Neutrophil (primary cell): ENCODE data around the gene ZNF641.

ENCODE experiments used
- H3K27ac ChIP-seq: fragments of 200-600 bp; sonication (generic); 2 replicates; pipeline ENCODE4 v1.5.1; 2016; ENCODE audit warnings: mild to moderate bottlenecking, moderate library complexity
- H3K27me3 ChIP-seq: fragments of 200-600 bp; sonication (generic); 2 replicates; pipeline ENCODE4 v1.6.0; 2016; ENCODE audit warnings: mild to moderate bottlenecking
- H3K36me3 ChIP-seq: fragments of 200-600 bp; sonication (generic); 2 replicates; pipeline ENCODE4 v1.5.1; 2017
- H3K4me1 ChIP-seq, 2 experiments: fragments of 200-600 bp in 1 of 2; sonication (generic) in 1 of 2; 1 replicate in 1 of 2; 2 replicates in 1 of 2; pipeline versions ENCODE4 v1.5.1 to v1.6.1; 2013 to 2016; ENCODE audit warnings: low read depth in 1 of 2, low read length in 1 of 2, mild to moderate bottlenecking in 1 of 2, moderate library complexity in 1 of 2; ENCODE audit not compliant: control insufficient read depth in 1 of 2, insufficient read depth in 1 of 2
- H3K4me3 ChIP-seq, 2 experiments: fragments of 200-600 bp in 1 of 2; sonication (generic) in 1 of 2; 1 replicate in 1 of 2; 2 replicates in 1 of 2; pipeline ENCODE4 v1.5.1; 2013 to 2016; ENCODE audit warnings: low read depth in 1 of 2, low read length in 1 of 2, mild to moderate bottlenecking in 1 of 2, moderate library complexity in 1 of 2
- H3K9me3 ChIP-seq: fragments of 200-600 bp; sonication (generic); 2 replicates; pipeline ENCODE4 v1.5.1; 2016
- CTCF ChIP-seq: fragments of 200-600 bp; sonication (generic); IDR thresholded peaks from 2 replicates; pipeline ENCODE4 v1.5.1; 2016; ENCODE audit warnings: antibody characterized with exemption

Gene ZNF641

DNA sequence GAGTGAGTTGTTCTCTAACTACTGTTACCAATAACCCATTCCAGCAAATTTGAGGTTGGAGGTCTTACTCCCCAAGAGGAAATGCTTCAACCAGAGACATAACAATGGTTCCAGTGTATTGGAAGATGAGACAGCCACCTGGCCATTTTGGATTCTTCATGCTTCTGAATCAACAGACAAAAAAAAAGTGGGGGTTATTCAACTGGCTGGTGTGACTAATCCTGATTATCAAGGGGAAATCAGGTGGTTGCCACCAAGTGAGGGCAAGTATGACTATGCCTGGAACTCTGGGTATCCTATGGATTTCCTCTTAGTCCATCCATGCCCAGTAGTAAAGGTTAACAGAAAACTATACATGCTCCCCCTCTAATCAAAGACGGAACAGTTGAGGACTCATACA, 29.9 kb upstream of the ZNF641 start:
- no peaks in the 10 kb centered on the region for H3K9me3 ChIP-seq
- no peak overlapping the region for H3K4me3 ChIP-seq
- H3K36me3 ChIP-seq = no peaks in the 10 kb centered on the region
- no peak overlapping the region for H3K27ac ChIP-seq
- TF ChIP-seq CTCF = no peak
- peaks cover 10% of the 10 kb centered on the region for H3K27me3 ChIP-seq
- no peaks in the 10 kb centered on the region for H3K4me1 ChIP-seq

GRCh38 chr12:48379794-48380193, 29.1 kb upstream of the ZNF641 start:
- Histone ChIP-seq H3K36me3 (no peaks in the 10 kb centered on the region), H3K27me3 (peaks cover 10% of the 10 kb centered on the region), H3K27ac (no peak overlapping the region), H3K4me3 (no peak overlapping the region), H3K9me3 (no peaks in the 10 kb centered on the region), H3K4me1 (no peaks in the 10 kb centered on the region)
- TF ChIP-seq CTCF = no peak

DNA sequence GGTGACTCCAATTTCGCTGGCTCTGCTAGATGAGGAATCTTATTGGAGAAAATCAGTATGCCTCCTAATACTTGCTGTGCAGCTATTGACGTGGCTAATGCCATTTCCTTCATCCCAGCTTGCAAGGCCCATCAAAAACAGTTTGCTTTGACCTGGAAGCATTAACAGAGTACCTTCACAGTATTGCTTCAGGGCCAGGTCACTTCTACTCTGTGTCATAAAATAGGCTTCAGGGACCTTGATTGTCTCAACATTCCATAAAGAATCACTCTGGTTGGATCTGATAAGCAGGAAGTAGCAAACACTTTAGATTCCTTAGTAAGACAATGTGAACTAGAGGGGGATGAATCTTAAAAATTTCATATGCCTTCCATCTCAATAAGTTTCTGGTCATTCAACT, 26.9 kb upstream of the ZNF641 start:
- Histone ChIP-seq H3K4me1 (no peaks in the 10 kb centered on the region), H3K4me3 (no peak overlapping the region), H3K36me3 (no peaks in the 10 kb centered on the region), H3K27me3 (peaks cover 19% of the 10 kb centered on the region), H3K27ac (no peak overlapping the region), H3K9me3 (no peaks in the 10 kb centered on the region)
- TF ChIP-seq CTCF = no peak

GRCh38 chr12:48374164-48374563, 23.4 kb upstream of the ZNF641 start:
- Histone ChIP-seq H3K4me3 (no peak overlapping the region), H3K4me1 (no peaks in the 10 kb centered on the region), H3K27ac (no peak overlapping the region), H3K9me3 (no peaks in the 10 kb centered on the region), H3K27me3 (peaks cover 9% of the 10 kb centered on the region), H3K36me3 (no peaks in the 10 kb centered on the region)
- TF ChIP-seq CTCF = no peak

DNA sequence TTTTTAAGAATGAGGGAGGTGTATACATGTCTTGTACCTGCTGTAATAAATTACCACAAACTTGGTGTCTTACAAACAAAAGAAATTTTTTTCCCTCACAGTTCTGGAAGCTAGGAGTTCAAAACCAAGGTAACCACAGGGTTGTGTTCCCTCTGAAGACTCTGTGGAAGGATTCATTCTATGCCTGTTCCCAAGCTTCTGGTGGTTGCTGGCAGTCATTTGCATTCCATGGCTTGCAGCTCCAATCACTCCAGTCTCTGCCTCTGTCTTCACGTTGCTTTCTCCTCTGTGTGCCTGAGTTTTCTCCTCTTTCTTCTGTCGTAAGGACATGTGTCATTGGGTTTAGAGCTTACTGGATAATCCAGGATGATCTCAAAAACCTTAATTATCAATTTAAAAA, 15.4 kb upstream of the ZNF641 start:
- TF ChIP-seq CTCF = no peak
- no peaks in the 10 kb centered on the region for H3K9me3 ChIP-seq
- H3K4me3 ChIP-seq = no peak overlapping the region
- H3K27me3 ChIP-seq = peaks cover 11% of the 10 kb centered on the region
- no peaks in the 10 kb centered on the region for H3K4me1 ChIP-seq
- no peak overlapping the region for H3K27ac ChIP-seq
- H3K36me3 ChIP-seq = no peaks in the 10 kb centered on the region
